ENCODE data around the gene CTNNA2.
"Not testable (repeated sequence)": the region's sequence is repeated elsewhere in the genome, so short reads cannot be mapped to it uniquely, and the experiment has no call there.

Gene CTNNA2

DNA sequence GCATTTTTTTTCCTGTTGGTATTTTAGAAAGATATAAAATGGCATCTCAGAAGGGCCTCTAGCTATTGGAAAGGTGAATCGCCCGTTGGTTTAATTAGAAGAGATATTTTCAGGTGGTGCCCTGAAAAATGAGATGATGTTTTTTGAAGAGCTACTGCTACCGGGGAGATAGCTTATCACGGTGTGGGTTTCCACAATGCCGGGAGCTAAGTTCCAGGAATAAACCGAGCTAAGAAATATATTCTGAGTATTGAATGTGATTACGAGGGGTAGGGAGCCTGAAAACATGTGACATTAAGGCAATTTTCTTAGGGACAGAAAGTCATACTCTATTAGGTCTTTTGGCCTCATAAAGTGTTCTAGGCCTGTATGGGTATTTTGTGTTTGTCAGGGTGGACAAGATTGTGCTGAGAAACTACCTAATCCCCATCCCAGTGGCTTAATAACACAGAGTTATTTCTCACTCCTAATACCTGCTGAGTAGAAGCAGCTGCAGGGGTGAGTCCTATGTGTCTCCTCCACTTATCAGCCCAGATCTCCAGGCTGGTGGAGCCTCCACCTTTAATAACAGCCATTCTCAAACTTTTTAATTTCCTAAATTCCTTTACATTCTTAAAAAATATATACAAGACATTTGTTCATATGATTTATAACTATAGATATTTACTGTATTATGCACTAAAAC is 641.5 kb downstream of the CTNNA2 start:
- no peak for DNase-seq

GRCh38 chr2:80164375-80164774 is 651.5 kb downstream of the CTNNA2 start:
- no peak for DNase-seq

DNA sequence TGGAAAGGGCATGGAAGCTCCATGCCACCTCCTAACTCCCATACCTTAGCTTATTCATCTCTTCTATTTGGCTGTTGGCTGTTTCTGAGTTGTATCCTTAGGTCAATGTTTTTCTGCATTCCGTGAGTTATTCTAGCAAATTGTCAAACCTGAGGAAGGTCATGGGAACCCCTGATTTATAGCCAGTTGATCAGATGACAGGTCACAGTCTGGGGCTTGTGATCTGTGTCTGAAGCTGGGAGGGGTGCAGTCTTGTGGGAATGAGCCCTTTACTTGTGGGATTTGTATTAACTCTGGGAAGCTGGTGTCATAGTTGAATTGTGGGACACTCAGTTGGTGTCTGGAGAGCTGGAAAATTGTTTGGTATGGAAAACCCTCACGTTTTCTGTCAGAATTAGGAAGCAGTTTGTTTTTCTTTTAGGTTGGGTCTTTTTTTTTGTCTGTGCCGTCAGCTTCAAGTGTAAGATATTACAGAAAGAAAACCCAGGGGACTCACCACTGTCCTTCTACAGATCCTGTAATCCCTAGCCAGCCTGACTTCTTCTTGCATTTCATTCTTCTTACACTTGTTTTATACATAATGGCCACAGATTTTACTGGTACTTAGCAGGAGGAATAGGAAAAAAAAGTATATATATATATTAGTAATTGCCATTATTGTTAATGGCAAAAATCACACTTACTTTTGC is 653.8 kb downstream of the CTNNA2 start:
- DNase-seq: no peak

GRCh38 chr2:80167284-80167808 is 654.5 kb downstream of the CTNNA2 start:
- DNase-seq: no peak

DNA sequence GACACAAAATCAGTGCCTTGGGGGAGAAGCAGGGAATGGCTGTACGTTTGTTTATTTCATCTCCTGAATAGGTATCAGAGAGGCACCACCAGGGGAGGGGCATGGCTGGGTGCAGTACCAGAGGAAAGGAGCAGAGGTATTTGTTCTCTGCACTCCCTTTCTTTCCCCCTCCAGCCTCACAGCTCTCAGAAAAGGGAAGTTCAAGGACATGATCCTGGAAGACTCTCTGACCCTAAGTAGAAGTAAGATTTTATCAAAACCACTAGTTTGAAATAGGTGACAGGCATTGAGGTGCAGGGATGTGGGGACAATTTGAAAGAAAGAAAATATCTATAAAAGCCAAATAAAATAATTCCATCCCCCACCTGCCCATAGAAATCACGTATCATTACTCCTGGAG is 655.2 kb downstream of the CTNNA2 start:
- DNase-seq: no peak

- no peak for DNase-seq
Measured at GRCh38 chr2:80168801-80169200, 656.0 kb downstream of the CTNNA2 start.

- DNase-seq: no peak
Measured at GRCh38 chr2:80169811-80170594, 657.2 kb downstream of the CTNNA2 start.

DNA sequence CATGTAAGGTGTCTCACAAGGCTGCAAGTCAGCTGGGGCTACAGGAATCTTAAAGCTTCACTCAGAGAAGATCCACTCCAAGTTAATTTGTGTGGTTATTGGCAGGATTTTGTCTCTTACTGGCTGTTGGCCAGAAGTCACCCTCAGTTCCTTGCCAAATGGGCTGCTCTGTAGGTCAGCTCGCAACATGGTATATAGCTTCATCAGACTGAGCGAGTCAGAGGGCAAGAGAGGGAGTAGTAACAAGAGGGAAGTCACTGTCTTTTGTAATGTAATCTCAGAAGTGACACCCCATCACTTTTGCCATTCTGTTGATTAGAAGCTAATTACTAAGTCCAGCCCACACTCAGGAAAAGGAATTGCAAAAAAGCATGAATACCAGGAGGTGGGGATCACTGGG is 672.2 kb downstream of the CTNNA2 start:
- DNase-seq: no peak

- no peak for DNase-seq
Measured at GRCh38 chr2:80186262-80186661, 673.4 kb downstream of the CTNNA2 start.

DNA sequence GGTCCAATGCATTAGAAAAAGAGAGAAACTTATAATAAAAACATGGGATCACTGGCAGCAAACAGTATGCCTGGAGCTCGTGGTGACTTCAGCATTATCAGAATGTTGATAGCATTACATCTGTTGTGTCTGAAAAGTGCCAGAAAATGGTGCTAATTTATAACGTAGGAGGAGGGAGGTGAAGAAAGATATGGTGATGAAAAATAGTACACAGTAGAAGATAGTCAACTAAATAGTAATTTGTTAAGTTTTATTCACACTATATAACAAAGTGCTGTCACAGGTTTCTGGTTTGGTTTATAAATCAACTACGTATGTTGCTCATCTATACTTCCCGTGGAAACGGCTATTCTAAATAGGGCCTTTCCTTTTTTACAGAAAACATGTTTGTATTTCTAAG is 674.3 kb downstream of the CTNNA2 start:
- no peak for DNase-seq

- DNase-seq: no peak
Measured at GRCh38 chr2:80190166-80190565, 677.3 kb downstream of the CTNNA2 start.

- no peak for DNase-seq
Measured at GRCh38 chr2:80193566-80193965, 680.7 kb downstream of the CTNNA2 start.

- no peak for DNase-seq
Measured at GRCh38 chr2:80195034-80195433, 682.2 kb downstream of the CTNNA2 start.

GRCh38 chr2:80198042-80198441 is 685.2 kb downstream of the CTNNA2 start:
- no peak for DNase-seq

GRCh38 chr2:80199504-80199903 is 686.7 kb downstream of the CTNNA2 start:
- DNase-seq: no peak

DNA sequence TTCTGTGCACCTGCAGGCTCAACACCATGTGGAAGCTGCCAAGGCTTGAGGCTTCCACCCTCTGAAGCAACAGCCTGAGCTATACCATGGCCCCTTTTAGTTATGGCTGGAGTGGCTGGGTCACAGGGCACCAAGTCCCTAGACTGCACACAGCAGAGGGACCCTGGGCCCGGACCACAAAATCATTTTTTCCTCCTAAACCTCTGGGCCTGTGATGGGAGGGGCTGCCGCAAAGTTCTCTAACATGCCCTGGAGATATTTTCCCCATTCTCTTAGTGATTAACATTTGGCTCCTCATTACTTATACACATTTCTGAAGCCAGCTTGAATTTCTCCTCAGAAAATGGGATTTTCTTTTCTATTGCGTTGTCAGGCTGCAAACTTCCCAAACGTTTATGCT is 691.1 kb downstream of the CTNNA2 start:
- DNase-seq: not testable (repeated sequence)

DNA sequence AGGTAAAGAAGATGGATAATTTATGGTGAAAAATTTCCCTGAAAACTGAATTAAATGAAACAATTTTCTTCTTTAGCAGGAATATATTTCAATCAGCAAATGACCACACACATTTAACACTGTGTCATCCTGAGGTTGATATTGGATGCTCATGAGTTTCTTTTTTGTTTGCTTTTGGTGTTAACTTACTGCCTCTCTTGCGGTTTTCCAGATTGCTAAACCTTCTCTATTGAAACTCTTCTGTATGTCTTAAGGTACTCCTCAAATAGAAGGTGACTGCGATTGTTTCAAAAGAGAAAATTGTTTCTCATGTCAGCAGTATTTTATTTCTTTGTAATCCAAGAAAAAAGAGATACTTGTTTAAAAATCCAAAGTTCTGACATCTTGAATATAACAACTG is 692.6 kb downstream of the CTNNA2 start:
- no peak for DNase-seq

DNA sequence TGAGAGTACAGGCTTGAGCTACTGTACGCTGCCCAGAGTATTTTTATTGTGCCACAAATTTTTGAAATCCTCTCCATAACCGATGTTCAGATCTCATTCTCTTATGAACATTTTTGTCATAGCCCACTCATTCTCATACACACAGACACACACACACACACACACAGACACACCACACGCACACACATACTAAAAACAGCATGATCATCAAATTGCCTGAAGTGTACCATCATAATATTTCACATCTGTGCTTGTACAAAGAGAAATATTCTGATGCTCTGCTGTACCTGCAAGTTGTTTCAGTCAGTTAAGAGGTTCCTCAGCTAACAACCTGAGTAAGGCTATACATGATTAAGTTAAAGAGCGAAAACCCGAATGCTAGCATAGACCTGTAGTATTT is 696.6 kb downstream of the CTNNA2 start:
- no peak for DNase-seq

- DNase-seq: no peak
Measured at GRCh38 chr2:80217446-80217845, 704.6 kb downstream of the CTNNA2 start.

- no peak for DNase-seq
Measured at GRCh38 chr2:80222644-80223043, 709.8 kb downstream of the CTNNA2 start.

- DNase-seq: no peak
Measured at GRCh38 chr2:80231421-80231820, 718.6 kb downstream of the CTNNA2 start.

- no peak for DNase-seq
Measured at GRCh38 chr2:80233333-80233732, 720.5 kb downstream of the CTNNA2 start.

DNA sequence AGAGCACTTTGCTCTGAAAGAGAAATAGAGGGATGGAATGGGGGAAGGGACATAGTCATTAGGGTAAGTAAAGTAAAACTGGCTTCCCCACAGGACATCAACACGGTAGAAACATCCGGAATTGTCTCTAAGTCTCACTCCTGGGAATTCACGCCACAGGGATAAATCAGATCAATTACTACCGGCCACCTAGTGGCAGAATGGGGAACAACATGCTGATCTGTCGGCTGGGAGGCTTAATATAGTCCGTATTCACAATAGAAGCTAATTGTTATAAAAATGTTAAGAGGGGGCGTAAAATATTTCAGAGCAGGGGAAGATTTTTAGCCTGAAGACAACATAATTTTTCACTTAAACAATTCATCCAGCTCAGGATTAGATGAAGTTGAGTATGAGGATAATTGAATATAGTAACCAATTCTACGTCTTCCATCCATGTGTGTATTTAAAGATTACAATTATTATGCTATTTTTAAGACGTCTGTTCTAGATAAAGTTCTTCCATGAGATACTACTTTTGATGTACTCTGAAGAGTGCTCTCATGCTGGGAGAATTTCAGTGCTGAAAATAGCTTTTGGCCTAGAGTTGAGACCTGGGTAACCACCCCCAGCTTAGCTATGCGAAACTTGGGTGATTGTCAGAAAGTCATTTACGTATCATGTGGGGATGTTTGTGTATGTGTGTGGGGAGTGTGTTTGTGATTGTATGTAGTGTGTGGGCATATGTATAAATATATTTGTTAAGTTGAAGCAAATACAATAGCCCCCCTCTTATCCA is 726.0 kb downstream of the CTNNA2 start:
- no peak for DNase-seq
